GM20431 (cell line): ENCODE measurements around the gene TSPEAR.

Experiments used
- in situ Hi-C: fragments of 300-500 bp; cut with MseI, MboI; formaldehyde crosslinking; loops from one replicate; pipeline ENCODE4 v1.15.0; 2020; ENCODE audit warnings: low sequenced_read_pairs; ENCODE audit not compliant: unreplicated experiment

The TSPEAR gene

DNA sequence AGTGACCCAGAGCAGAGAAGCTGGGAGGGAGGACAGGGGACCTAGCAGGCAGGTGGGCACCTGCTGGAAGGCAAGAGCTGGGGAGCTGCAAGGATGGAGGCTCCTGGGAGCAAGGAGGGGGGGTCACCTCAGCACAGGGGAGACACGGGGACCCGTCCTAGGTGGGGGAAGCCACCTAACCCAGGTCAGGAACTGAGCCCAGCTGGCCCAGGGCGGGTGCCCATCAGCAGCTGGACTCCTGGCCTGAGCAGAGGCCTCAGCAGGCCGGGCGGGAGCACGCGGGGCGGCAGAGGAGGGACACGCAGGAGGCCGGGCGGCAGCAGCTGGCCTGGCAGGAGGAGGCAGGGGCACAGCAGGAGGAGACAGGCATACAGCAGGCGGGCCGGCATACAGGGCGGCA is 172.3 kb downstream of the TSPEAR start:
- in situ Hi-C loops = no loop called here

DNA sequence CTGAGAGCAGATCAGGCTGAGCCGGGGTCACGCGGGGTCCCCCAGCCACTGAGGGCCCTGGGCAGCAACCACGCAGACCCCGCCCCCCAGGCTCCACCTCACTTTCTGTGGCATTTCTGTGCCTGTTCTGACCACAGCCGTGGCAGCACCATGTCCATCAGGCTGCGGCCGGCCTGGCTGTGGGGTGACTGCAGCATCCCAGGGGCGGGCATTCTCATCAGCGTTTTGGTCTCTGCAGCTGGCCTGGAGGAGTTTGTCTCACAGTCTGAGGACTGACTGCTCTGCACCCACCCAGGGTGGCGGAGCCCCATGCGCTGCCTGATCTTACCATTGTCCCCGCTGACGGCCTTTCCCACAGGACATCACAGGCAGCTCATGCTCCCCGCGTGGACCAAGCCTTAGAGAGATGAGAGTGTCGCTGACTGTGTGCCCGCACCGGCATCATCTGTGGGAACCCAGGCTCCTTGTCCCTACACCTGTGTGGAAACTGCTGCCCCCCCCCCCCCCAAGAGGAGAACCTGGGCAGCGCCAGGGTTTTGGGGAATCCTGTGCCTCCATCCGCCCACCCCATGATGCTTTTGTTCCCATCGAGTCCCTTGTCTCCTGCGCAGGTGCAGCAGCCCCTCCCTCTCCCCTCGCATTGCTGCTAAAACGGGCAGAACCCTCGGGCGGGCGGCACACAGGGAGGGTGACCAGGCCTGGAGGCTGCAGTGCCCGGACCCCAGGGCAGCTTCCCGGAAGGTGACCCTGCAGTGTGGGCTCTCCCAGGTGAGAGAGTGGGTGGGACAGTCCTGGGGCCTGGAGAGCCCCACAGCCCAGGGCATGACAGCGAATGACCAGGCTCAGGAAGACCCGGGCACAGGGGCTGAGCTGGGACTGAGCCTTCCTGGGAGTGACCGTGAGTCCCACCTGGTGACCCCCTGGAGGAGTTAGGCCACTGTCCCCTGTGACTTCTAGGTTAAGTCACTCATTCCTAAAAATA is 173.2 kb downstream of the TSPEAR start:
- in situ Hi-C loops = no loop called here

DNA sequence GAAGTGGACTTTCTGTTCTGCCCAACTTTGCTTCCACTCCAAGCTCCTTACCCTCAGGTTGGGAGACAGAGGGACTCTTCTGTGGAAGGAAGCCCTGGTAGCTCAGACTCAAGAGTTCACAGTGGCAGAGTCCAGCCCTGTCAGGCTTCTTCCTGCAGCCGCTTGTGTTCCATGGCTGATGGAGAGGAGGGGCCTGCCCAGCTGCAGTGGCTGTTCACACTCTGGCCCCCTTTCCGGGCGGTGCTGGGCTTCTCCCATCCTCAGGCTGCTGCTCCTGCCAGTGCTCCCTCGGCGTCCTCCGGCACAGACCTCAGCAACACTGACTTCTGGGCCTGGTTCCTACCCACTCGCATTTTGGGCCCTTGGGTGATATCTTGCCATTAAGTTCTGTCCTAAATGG is 175.4 kb downstream of the TSPEAR start:
- in situ Hi-C loops = no loop called here

DNA sequence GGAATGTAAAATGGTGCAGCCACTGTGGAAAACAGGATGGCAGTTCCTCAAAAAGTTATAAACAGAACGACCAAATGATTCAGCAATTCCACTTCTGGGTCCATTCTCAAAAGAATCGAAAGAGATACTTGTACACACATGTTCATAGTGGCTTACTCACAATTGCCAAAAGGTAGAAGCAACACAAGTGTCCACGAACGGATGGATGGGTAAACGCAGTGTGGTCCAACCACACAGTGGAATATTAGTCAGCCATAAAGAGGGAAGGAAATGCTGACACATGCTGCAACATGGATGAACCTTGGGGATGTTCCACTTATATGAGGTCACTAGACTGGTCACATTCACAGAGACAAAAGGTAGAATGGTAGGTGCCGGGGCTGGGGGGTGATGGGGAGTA is 176.7 kb downstream of the TSPEAR start:
- in situ Hi-C loops = no loop called here

DNA sequence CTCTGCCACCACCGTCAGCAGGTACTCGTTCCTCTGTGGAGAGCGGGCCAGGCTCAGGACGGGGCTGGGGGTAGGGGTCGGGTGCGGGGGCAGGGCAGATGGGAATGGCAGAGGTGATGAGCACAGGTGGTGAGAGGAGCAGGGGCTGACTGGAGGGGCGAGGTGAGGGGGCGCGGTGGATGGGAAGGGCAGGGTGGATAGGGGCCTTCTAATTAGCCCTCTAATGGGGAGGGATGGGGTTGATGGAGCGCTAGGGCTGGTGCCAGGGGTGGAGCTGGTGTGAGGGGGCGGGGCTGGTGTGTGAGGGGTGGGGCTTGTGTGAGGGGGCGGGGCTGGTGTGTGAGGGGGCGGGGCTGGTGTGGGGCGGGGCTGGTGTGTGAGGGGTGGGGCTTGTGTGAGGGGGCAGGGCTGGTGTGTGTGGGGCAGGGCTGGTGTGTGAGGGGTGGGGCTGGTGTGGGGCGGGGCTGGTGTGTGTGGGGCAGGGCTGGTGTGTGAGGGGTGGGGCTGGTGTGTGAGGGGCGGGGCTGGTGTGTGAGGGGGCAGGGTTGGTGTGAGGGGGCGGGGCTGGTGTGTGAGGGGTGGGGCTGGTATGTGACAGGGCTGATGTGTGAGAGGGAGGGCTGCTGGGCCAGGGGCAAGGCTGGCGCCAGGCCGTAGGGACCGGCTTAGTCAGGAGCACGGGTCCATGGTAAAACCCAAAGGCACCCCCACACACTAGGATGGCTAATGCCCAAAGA is 177.3 kb downstream of the TSPEAR start:
- in situ Hi-C loops = no loop called here

DNA sequence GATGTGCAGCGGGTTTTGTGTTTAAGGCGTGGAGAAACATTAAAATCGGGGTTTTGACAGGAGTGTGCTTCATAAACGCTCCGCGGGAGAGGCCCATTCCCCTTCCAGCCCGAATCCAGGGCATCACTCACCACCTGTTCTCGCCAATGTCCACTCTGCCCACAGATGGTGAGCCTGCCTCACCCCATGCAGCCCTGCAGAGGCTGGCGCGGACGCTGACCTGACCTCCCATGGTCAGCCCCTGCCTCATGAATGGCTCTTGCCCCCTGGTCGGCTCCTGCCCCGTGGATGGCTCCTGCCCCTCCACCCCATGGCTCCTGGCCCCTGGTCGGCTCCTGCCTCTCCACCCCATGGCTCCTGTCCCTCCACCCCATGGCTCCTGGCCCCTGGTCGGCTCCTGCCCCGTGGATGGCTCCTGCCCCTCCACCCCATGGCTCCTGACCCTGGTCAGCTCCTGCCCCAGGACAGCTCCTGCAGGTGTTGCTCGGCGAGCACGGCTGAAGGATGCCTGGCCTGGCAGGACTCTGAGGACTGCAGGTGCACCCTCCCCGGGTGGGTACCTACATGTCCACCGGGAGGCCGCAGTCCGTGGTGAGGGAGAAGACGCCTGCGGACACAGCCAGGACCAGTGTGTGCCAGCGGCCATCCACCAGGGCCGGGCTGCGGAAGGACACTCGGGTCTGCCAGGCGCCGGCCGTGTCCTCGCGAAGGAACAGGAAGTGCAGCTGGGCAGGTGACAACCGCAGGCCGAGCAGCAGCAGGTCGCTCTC is 178.1 kb downstream of the TSPEAR start:
- in situ Hi-C loops = no loop called here

DNA sequence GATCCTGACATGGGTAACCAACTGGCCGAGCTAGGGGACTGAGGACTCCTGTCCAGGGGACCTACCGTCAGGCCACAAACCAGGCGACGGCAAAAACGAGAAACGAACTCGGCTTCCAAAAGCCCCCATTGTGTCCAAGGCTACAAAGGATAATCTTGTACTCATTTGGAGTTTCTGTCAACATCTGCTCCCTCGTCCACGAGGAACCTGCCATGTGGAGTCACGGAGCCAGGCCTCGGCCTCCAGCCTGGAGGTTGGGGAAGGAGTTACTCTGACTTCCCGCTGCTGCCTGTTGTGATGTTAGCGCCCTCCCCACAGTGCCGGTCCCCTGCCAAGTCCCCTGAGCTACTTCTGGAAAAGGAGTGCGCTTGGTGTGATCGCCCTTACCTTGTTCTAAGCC is 178.7 kb downstream of the TSPEAR start:
- in situ Hi-C loops = no loop called here

DNA sequence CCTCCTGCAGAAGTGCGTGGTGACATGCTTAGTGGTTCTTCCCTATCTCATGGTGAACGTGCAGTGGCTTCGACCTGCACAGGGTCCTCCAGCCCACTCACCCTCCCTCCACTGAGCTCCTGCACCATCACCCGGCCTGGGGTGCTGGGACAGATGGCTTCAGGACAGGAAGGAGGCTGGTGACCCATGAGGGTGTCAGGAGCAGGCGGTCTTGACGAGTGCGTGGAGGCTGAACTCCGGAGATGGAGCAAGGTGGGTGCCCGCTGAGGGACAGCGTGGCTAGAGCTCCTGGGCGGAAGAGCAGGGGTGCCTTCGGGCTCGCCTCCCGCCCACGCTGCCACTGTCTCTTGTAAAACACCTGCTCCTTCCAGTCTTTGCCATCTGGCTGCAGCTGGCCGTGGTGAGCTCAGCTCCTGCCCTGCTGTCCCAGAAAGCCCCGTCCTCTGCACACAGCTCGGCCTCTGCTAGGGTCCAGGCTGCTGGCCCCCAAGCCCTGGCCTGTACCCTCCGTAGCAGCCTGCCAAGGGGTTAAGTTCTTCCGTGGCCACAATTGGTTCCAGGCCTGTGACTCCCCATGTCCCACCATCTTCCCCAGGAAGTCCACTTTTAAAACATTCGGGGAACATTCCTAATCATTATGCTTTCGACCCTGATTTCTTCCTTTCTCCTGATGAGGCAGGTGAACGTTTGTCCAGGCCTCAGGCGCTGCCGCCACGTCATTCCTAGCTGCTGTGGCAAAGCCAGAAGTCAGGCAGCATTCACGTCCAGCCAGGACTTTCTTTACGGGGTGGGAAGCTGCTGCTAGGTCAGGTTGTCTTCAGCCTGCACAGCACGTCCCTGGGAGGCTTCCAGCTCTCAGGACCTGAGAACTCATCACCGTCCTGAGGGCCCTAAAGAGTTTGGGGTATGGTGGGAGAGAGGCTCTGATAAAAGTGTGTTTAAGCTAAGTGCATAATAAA is 179.5 kb downstream of the TSPEAR start:
- in situ Hi-C loops = no loop called here

DNA sequence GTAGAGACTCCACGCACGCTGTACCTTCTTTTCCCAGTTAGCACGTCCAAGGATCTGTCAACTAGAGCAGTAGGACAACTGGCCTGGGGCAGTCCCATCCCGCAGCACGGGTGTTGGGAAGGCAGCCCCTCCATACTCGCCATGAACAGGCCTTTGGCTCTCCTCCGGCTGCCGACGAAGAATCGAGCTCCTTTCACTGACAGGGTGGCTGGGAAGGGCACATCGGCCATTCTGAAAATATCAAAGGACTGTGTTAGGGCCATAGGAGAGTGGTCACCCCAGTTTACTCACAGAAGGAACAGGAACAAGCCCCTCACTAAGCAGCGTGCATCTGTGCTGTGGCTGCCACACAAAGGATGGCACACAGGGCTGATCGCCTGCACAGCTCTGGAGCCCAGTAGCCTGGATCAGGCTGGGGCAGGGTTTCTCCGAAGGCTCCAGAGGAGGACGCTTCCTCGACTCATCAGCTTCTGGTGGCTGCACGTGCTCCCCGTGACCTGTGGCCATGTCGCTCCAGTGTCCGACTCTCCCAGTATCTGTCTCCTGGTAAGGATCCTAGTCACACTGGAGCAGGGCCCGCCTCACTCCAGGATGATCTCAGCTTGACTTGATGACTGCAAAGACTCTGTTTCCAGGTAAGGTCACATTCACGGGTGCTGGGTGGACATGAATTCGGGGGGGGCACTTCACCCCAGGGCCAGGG is 180.3 kb downstream of the TSPEAR start:
- in situ Hi-C loops = no loop called here

DNA sequence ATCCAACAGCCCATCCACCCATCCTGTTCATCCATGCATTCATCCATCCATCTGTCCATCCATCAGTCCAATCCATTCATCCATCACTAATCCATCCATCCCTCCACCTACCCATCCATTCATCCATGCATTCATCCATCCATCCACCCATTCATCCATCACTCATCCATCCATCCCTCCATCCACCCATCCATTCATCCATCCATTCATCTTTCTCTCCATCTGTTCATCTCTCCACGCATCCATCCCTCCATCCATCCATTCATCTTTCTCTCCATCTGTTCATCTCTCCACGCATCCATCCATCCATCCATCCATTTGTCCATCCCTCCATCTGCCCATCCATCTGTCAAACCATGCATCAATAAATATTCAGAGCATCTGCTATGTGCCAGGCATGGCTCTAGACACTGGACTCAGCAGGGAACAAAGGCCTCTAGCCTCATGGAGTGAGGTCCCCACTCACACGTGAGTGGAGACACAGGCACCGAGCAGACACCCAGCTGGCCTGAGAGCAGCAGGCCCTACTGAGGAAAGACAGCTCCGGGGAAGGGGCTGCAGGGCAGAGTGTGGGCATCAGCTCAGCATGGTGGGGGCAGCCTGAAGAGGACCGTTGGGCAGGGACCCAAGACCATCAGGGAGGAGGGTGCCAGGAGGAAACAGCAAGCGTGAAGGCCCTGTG is 181.0 kb downstream of the TSPEAR start:
- in situ Hi-C loops = no loop called here

DNA sequence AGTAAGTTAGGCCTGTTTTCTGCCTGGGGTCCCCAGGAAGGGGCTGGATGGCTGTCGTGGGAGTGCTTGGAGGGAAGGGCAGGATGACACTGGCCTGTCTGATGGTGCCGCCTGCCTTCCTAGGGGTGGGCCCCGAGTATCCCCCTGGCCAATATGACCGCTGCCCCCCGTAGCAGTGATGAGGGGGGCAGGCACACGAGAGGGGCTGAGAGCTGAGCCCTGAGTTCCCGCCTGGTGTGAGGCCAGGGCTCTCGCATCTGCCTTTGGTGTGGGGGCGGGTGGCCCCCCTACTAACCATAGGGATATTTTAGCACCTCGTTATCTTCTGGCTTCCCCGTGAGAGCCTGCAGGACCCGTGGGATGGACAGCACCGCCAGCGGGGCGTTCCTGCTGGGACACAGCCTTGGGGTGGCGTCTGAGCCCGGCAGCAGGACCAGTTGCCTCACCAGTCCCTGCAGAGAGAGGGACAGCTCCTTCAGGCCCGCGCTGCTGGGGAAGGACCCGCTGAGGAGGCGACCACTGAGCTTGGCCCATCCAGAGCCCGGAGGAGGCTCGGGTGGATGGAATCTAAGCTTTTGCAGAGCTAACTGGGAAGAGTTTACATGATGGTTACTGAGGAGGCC is 181.8 kb downstream of the TSPEAR start:
- in situ Hi-C loops = no loop called here

DNA sequence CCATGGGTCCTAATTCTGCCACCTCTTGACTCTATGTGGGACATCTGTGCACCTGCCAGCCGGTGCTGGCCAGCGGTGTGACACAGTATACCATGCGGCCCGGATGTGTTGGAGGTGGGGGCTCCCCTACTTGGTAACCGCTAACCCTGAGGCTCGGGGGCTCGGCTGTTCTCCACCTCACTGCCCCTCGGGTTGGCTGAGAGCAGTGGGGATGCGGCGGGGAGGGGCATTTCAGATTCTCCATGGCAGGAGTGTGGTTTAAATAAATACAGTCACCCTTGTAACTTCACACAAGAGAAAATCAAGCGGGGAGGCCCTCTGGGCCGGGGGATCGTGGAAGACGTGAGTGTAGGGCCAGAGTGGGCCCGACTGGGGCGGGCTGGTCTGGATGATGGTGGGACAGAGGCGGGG is 182.4 kb downstream of the TSPEAR start:
- in situ Hi-C loops = no loop called here

DNA sequence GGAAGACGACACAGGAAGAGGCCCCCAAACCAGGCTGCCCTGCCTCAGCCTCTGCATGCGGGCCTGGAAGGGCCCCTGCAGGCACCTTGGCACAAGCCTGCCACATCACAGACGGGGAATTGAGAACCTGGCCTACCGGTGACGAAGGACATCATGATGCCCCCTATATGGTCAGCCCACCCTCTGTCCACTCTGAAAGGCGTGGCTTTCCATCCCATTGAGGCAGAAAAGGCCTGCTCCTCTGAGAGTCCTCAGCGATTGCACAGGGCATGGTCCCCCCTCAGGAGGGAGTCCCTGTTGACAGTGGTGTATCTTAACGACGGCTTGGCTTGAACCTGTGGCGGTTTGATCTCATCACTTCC is 182.8 kb downstream of the TSPEAR start:
- in situ Hi-C loops = no loop called here

DNA sequence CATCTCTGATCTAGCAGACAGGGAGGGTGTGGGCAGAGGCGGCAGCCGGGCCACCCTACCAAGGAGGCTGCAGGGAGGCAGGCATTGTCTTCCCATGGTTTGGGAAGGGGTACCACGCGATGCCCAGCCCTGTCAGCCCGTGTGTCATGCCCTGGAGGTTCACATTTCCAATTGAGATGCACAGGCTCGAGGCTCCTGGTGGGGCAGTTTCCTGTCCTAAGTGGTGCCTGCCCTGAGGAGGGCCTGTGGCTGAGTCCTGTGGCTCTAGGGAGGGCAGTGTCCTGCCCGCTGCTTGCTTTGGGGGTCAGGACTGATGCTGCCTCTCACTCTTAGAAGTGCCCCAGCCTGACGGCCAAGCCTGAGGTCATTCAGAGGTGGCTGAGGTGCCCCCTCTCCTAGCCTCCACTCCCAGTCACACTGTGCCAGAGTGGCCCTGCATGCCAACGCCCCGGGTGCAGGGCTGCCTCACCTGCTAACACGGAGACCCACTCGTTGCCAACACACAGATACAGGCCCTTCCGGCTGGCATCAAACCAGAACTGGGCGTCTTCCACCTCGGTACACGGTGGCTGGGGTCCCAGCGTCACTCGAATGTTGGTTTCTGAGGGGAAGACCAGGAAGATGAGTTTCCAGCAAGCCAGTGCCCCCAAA is 183.3 kb downstream of the TSPEAR start:
- in situ Hi-C loops = no loop called here

DNA sequence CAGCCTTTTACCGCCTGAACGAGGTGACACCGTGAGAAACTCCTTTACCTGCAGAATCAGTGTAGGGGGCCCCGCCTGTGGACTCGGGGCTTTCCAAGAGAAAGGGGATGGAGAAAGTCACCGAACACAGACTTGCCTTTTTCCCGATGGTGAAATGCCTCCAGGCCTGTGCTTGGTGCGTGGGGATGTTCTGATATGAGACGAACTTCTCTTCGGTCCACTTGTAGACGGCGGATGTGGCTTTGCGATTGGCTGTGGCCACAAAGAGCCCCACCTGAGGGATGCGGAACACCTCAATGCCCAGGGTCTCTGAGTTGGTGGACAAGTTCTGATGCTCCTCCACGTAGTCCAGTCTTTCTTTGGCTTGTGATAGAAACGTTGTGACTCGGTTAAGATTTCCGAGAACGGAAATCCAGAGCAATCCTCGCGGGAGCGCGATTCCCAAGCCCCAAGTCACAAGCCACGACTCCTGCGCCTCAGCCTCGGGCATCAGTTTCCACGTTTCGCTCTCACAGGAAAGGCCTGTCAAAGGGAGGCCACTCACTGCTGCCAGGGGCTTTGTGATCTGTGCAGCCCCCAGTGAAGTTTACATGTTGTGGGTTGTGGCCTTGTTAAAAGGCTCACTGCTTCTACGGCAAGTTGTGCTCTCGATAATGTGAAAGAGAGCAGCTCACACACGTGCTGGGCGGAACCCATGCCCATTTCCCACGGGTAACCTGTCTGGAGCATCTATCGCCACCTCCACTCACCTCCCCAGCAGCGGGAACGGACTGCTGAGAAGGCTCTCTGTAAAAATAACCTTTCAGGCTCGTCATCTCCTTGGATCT is 184.0 kb downstream of the TSPEAR start:
- in situ Hi-C loops = no loop called here

DNA sequence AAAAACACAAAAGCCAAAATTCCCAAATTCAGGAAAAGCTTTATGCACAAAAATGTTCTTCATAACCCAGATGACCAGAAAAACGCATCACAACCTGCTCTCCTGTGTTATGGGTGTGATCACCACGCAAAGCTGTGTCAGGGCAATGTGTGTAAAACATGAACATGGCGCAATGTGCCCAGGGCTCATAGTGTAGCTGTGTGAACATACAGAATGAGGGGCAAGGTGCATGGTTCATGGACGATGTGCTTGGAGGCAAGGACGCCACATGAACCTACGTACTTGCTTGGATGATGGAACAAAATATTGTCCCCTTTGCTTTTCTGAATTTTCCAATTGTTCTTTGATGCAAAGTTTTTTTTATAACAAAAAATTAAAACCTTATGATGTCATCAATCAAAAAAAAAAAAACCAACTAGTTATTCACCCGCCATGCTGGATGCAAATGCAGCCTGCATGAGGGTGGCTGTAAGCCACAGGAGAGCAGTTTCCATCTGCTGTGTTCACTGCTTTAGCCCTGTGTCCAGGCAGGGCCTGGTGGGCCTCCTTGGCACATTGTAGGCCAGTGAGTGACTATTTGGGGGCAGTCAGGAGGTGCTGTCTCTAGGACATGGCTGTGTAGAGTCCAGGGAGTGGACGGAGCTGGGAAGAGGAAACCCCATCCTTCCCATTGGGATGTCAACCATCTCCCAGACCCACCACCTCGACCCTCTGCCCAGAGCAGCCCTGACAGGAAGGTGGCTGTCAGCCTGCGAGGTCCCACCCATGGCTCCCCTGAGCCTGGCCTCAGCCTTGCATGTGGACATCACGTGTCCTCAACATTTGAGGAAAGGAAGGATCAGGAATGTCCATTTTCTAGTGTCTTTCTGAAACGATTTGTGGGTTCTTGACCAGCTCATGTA is 185.0 kb downstream of the TSPEAR start:
- in situ Hi-C loops = no loop called here
